Measurements from ENCODE around the gene SULT1A2.

Gene SULT1A2

DNA sequence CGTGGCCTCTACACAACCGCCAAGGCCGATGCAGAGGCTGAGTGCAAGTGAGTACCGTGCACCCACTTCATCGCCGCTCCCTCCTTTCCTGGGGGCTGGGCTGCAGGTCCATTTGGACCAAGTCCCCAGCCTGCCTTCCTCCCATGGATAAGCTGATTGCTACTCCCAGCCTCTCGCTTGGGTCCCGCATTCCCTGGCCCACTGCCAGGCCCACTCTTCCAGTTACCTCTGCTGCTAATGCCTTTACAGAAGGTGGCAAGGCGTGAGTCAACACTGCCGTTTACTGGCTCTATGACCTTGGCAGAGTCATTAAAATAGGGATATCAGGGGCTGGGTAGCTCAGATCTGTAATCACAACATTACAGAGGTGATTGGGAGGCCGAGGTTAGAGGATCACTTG is 11.2 kb downstream of the SULT1A2 start:
- DNase-seq (ENCODE audit: low read depth): no peak
- TF ChIP-seq POLR2A (IDR thresholded peaks at IDR 0.05; ENCODE audit: extremely low read depth, insufficient read length): no peak
- H3K4me3 ChIP-seq (ENCODE audit: low read depth, low read length): no peak overlapping the region

GRCh38 chr16:28580726-28581315 is 16.0 kb downstream of the SULT1A2 start:
- no peak overlapping the region for H3K4me3 ChIP-seq (ENCODE audit: low read depth, low read length)
- DNase-seq (ENCODE audit: low read depth): no peak
- TF ChIP-seq CTCF (IDR thresholded peaks at IDR 0.05; ENCODE audit: low read depth, low read length): no peak

- H3K4me3 ChIP-seq (ENCODE audit: low read depth, low read length): no peak overlapping the region
- DNase-seq (ENCODE audit: low read depth): no peak
- TF ChIP-seq MYC (IDR thresholded peaks at IDR 0.05; ENCODE audit: low read depth, low read length) (no peak), POLR2A (IDR thresholded peaks at IDR 0.05; ENCODE audit: extremely low read depth, insufficient read length) (no peak), MAX (IDR thresholded peaks at IDR 0.05; ENCODE audit: low read depth, low read length) (no peak), CTCF (IDR thresholded peaks at IDR 0.05; ENCODE audit: low read depth, low read length) (no peak)
These were observed 21.3 kb downstream of the SULT1A2 start for GRCh38 chr16:28575446-28576109.

- H3K4me3 ChIP-seq (ENCODE audit: low read depth, low read length): no peak overlapping the region
- TF ChIP-seq CTCF (IDR thresholded peaks at IDR 0.05; ENCODE audit: low read depth, low read length): no peak
- TF ChIP-seq POLR2A (IDR thresholded peaks at IDR 0.05; ENCODE audit: extremely low read depth, insufficient read length): no peak
- no peak for DNase-seq (ENCODE audit: low read depth)
These were observed 21.9 kb downstream of the SULT1A2 start for GRCh38 chr16:28574925-28575324.

- DNase-seq (ENCODE audit: low read depth): no peak
- no peak for TF ChIP-seq MYC (IDR thresholded peaks at IDR 0.05; ENCODE audit: low read depth, low read length)
- TF ChIP-seq MAX (IDR thresholded peaks at IDR 0.05; ENCODE audit: low read depth, low read length): no peak
- no peak for TF ChIP-seq CTCF (IDR thresholded peaks at IDR 0.05; ENCODE audit: low read depth, low read length)
- TF ChIP-seq POLR2A (IDR thresholded peaks at IDR 0.05; ENCODE audit: extremely low read depth, insufficient read length): no peak
- no peak overlapping the region for H3K4me3 ChIP-seq (ENCODE audit: low read depth, low read length)
These were observed 22.8 kb downstream of the SULT1A2 start for GRCh38 chr16:28573738-28574718.

GRCh38 chr16:28572696-28573510 is 23.9 kb downstream of the SULT1A2 start:
- no peak for DNase-seq (ENCODE audit: low read depth)
- TF ChIP-seq POLR2A (IDR thresholded peaks at IDR 0.05; ENCODE audit: extremely low read depth, insufficient read length): no peak
- no peak for TF ChIP-seq MAX (IDR thresholded peaks at IDR 0.05; ENCODE audit: low read depth, low read length)
- TF ChIP-seq CTCF (IDR thresholded peaks at IDR 0.05; ENCODE audit: low read depth, low read length): no peak
- TF ChIP-seq MYC (IDR thresholded peaks at IDR 0.05; ENCODE audit: low read depth, low read length): no peak
- no peak overlapping the region for H3K4me3 ChIP-seq (ENCODE audit: low read depth, low read length)

All from NB4 (cell line).